ENCODE measurements around the gene ADD3. TPM values are rescaled to one million over a fixed set of nuclear protein-coding genes. Genes with fewer than 3 reads are reported as not detected.

ADD3 gene
- total RNA-seq, 1 donor from 2014 or later = 40.3 TPM

GRCh38 chr10:110158051-110159005 lies 150.5 kb downstream of the ADD3 start:
- ATAC-seq = no peak

GRCh38 chr10:110160081-110160480 lies 152.3 kb downstream of the ADD3 start:
- no peak for ATAC-seq

DNA sequence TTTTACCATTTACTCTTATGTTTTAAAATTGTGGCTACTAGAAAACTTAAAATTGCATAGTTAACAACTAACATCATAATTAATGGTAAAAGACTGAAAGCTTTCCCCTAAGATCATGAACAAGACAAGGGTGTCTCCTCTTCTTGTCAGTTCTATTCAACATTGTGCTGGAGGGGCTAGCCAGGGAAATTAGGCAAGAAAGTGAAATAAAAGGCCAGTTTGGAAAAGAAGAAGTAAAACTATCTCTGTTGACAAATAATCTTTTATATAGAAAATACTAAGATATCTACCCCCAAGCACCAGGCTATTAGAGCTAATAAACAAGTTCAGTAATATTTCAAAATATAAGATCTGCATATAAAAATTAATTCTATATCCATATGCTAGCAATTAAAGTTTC lies 152.7 kb downstream of the ADD3 start:
- ATAC-seq = no peak

- ATAC-seq = no peak
Measured at GRCh38 chr10:110162741-110163145, 155.0 kb downstream of the ADD3 start.

DNA sequence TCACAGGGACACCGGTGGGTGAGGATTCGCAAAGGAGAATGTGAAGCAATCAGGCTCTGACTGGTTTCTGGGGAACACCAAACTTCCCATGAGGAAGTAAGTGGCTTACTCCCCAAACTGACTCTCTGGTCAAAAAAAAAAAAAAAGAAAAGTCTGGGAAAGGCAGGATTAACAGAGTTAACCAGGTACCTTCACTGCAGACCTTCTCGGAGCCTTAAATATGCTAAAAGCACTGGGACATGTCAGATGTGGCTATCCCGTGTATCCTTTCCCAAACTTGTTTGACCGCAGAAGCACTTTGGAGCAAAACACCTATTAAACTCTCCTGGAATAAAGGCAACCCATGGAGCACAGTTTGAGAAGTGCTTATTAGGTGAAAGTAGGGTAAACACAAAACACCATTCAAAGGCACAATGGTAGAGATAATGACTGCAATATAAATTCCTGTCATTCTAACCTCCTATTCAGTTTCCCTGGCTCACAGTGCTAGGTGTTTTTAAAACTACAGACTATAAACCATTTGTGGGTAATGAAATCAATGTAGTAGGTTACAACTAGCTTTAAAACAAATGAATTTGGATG lies 155.5 kb downstream of the ADD3 start:
- ATAC-seq = no peak

GRCh38 chr10:110163841-110164240 lies 156.1 kb downstream of the ADD3 start:
- ATAC-seq = no peak

GRCh38 chr10:110165239-110165638 lies 157.5 kb downstream of the ADD3 start:
- ATAC-seq = no peak

DNA sequence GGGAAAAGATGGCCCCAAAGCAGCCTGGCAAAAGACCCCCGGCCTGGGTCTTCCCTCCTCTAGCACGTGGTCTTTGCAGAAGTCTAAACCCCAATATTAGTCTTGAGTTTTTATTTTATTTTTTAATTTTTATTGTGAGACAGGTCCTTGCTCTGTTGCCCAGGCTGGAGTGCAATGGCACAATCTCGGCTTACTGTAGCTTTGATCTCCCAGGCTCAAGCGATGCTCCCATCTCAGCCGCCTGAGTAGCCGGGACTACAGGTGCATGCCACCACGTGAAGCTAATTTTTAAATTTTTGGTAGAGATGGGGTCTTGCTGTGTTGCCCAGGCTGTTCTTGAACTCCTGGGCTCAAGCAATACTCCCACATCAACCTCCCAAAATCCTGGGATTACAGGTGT lies 159.4 kb downstream of the ADD3 start:
- ATAC-seq = no peak

DNA sequence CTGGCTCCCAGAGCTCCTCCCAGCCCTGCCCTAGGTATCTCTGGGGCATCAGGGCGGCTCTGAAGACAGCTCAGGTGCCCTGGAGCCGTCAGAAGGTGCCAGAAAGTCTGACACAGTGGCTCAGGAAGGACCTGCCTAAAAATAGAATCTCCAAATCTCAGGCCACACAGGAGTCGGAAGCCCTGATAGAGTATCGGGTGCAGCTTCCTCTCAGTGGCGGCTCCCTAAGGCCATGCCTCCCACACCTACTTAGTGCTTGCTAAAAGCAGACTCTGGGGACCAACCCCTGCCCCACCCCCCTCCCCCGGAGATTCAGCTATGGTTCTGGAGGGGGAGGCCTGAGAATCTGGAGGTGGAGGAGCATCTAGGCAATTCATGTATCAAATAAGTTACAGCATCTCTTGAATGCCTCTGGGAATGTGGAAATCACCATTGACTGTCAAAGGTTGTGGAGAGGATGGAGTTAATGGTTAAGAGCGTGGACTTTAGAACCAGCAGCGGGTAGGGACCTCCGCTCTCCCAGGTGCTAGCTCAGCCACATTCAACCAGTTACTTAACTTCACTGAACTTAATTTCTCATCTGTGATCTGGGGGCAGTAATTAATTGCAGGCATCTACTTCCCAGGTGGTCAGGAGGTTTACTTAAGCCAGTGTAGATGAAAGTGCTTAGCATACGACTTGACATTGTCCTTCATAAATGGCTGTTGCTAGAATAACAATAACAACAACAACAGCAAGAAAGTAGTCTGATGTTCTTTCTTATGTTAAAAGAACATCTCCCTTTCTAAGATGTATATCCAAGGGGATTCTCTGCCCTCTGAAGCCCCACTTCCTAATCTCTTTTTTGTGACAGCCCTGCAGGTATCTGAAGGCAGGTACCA lies 161.1 kb downstream of the ADD3 start:
- peak; percentile 63 for ATAC-seq

DNA sequence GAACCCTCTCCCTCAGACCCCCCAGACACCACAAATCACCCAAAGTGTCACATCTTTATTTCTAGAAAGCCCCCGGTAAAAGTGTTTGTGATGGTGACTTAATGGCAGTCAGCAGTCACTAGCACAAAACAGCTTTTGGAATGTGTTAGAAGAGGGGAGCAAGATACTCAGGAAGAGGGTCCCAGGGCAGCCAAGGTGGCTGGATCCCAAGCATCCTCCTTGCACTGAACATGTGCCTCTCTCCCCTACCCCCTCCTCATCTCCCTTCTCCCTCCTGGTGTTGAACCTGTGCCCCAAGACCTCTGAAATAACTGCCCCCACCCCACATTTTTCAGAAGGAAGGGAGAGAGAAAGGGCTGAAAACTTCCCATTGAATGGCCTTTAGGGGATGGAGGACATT lies 161.8 kb downstream of the ADD3 start:
- no peak for ATAC-seq

DNA sequence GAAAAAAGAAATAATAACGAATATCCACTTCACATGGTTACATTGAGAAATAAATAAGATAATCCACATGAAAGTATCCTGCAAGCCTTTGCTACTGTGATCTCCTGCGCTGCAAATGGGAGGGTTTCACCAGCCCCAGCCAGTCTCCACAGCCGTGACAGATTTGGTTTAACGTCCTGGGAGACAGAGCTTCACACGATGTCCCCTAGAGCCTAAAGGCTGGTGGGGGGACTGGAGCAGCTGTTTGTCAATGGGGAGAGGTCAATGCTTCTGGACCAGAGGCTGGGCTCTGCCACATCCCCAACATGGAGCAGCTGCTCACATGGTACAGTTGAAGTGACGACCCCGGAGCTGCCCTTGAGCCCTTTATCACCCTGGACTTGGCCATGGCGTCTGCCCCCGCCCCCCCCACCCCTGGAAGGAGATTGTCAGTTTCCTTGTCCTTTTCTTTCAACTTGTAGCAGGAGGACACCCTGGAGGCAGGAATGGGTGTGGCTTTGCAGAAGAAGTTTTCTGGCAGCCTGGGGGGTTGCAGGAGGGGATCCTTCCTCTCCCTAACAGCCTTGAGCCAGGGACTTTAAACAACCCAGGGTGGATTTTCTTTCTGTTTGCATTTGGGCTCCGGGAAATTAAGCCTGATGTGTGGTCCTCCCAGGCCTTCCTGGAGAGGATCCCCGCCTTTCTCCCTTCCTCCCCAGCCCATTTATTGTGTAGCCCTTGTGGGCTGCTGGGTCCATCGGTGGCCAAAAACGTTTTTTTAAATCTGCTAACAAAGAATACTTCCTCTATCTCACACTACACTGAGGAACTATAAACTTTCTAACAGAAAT lies 162.6 kb downstream of the ADD3 start:
- no peak for ATAC-seq

- ATAC-seq = peak; percentile 51
Measured at GRCh38 chr10:110171032-110171431, 163.2 kb downstream of the ADD3 start.

DNA sequence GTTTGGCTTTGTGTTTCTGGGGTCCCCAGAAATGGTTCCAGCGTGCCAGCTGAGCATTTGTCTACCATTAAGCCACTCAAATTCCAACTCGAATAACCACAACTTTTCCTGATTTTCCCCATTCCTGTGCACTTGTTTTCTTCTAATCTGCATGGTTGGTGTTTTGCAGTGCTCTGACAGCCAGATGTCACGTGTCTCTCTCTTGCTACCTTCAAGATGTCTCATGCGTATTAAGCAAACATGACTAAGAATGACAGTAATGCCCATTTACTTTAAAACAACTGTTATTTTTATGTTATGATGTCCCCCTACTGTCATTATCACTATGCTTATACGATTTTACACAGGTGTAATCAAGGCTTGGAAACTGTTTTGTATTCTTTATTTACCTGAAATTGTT lies 164.4 kb downstream of the ADD3 start:
- ATAC-seq = no peak

DNA sequence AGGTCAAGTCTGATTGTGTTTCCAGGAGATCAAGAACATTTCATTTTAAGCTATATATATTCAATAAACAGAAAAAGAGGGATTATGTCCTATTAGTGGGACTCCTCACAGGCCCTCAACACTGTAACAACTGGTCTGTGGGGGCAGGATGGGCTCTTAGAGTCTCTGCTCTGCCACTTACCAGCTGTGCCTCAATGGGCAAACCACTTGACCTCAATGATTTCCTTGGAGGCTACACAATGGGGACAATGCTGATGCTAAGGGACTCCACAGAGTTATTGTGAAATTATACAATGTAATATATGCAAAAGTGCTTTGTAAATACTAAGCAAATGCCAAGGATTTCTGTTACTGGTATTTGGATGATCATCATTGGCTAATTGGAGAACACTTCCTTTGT lies 166.4 kb downstream of the ADD3 start:
- ATAC-seq = no peak

- no peak for ATAC-seq
Measured at GRCh38 chr10:110174816-110175215, 167.0 kb downstream of the ADD3 start.

GRCh38 chr10:110175406-110175805 lies 167.6 kb downstream of the ADD3 start:
- peak; percentile 32 for ATAC-seq

DNA sequence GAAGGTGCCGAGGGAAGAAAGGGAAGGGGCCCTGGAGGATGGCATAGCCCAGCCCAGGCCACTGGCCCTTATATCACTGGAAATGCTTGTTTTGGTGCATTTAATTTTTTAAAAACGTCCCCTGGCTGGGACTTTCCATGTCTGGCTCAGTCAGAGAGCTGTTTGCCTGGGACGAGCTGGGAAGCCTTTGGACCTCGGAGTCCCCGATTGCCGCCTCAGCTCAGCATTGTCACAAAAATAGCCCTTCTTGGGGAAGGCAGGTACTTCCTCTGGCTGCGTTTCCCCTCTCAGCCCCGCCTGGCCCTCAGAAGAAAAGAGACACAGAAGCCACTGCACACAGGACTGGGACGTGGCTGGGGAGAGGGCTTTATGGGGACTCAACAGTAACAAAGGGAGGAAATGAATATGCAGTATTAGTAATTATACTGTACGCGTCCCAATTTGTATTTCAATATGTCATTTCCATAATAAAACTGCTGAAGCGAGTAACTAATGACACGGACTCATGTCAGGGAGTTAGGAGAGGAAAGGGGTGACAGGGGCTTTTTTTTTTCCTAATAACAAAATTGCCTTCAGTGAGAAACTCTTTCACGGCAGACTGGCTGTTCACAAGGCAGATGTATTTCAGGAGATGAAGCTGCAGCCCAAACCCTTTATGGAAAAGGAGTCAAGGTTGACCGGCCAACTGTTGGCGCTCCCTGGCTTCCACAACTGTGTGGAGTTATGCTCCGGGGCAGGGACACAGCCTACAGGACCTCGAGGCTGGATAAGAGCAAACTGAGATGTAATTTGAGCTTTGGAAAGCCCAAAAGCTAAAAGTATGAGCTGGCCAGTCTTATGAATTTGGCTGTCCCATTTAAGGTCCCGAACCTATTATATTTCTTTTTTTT lies 168.6 kb downstream of the ADD3 start:
- no peak for ATAC-seq

DNA sequence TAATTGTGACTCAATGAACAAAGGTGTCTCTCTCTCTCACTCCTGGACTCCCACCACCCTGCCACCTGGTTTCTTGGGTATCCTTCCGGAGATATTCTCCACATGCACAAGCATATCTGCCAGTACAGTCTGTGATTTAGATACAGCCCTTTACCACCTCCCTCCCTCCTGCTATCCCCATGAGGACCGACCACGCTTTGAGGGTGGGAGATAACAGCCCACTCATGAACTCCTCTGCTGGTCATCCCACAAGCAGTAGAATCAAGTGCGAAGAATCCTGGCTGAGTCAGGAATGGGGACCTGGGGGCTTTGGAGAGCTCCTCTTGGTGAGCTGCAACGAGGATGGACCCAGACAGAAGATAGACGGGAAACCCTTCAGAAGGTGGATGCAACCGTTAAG lies 171.4 kb downstream of the ADD3 start:
- ATAC-seq = no peak

GRCh38 chr10:110181451-110181850 lies 173.7 kb downstream of the ADD3 start:
- ATAC-seq = no peak

DNA sequence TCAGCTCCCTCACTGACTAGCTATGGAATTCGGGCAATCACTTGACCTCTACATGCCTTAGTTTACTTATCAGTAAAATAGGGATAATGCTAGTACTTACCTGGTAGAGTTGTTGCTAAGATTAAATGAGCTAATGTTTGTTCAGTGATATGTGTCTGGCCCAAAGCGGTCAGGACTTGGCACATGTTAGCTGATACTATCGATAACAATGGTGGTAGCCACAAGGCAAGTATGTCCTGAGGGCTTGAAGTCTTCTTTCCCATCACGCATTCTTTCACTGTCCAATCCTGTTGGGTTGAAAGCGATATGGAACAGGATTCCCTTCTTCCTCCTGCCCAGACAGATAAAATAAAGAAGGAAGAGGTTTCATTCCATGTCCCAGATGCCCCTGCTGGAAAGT lies 174.1 kb downstream of the ADD3 start:
- no peak for ATAC-seq

DNA sequence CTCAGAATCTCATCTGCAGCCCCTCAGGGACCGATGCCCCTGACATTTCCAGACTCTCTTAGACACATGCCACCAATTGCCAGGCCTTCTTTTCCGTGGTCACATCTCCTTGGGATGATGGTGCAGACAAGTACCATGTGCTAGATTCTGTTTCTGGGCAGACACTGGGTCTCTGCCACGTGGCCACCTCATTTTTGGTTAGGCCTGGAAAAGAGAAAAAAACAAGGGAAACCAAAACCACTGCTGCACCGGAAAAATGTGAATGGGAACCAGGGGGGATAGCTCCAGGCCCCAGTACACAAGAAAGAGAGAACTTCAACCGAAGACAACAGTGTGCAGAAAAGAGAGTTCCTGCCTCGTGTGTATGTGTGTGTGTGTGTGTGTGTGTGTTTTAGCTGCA lies 176.6 kb downstream of the ADD3 start:
- no peak for ATAC-seq

All from esophagus mucosa (tissue), 1 donor.